Uterus (tissue), 2 donors: ENCODE data around the gene ASB5.

Source experiments
- CTCF ChIP-seq, 4 experiments: fragments of 200-600 bp in 2 of 4; fragments of 450-650 bp in 2 of 4; sonication (generic) in 2 of 4; IDR thresholded peaks; one replicate each; pipeline ENCODE4 v1.5.1; 2016 to 2019; ENCODE audit warnings: antibody characterized with exemption in 4 of 4, mild to moderate bottlenecking in 2 of 4, moderate library complexity in 1 of 4
- POLR2A ChIP-seq, 2 donors: fragments of 450-650 bp; IDR thresholded peaks; one replicate each; pipeline ENCODE4 v1.6.1; 2016; ENCODE audit warnings: antibody characterized with exemption in 2 of 2, mild to moderate bottlenecking in 1 of 2, moderate library complexity in 1 of 2

GRCh38 chr4:176276710-176277109 lies 7.7 kb upstream of the ASB5 start:
- TF ChIP-seq CTCF (IDR thresholded peaks at IDR 0.05): no peak
- no peak for TF ChIP-seq POLR2A (IDR thresholded peaks at IDR 0.05)
